Stimulated activated CD8-positive, alpha-beta memory T cell treated with anti-CD3 and anti-CD28 coated beads, Interleukin-2, amount 100 ng/mL, for 1 hour (primary cell): ENCODE data around the gene GRN.

Experiments used
- DNase-seq, 2 donors: peaks; one replicate each; pipeline ENCODE4 v3.0.0-alpha.2; 2020; ENCODE audit warnings: low read depth in 2 of 2

The GRN gene

GRCh38 chr17:44344939-44345453, at the start of gene GRN:
Gene GRN (plus strand): TSS chr17:44345302. CDS start chr17:44349165, 3,863 bp downstream.
- DNase-seq = peak; percentile 65 to 74

- DNase-seq = no peak
Measured at GRCh38 chr17:44297975-44298374, 47.1 kb upstream of the GRN start.

GRCh38 chr17:44304651-44305050, 40.5 kb upstream of the GRN start:
- no peak for DNase-seq

GRCh38 chr17:44307387-44308186, 37.5 kb upstream of the GRN start:
- no peak for DNase-seq

- peak; percentile 67 to 79 for DNase-seq
Measured at GRCh38 chr17:44308320-44308818, 36.7 kb upstream of the GRN start, which contains the start of gene RUNDC3A. Gene RUNDC3A (plus strand): TSS chr17:44308601. CDS start chr17:44308833, 232 bp downstream.

GRCh38 chr17:44308865-44309264, 36.2 kb upstream of the GRN start:
- no peak for DNase-seq

- DNase-seq = no peak
Measured at GRCh38 chr17:44309472-44309871, 35.6 kb upstream of the GRN start.

GRCh38 chr17:44310188-44310587, 34.9 kb upstream of the GRN start:
- DNase-seq = no peak

GRCh38 chr17:44310609-44311376, 34.3 kb upstream of the GRN start:
- DNase-seq = no peak

GRCh38 chr17:44311562-44312181, 33.4 kb upstream of the GRN start:
- DNase-seq = no peak

GRCh38 chr17:44312396-44313104, 32.6 kb upstream of the GRN start:
- DNase-seq = no peak

GRCh38 chr17:44314031-44314430, 31.1 kb upstream of the GRN start:
- no peak for DNase-seq

GRCh38 chr17:44314524-44314868, 30.6 kb upstream of the GRN start:
- no peak for DNase-seq

- no peak for DNase-seq
Measured at GRCh38 chr17:44314869-44315661, 30.0 kb upstream of the GRN start.

GRCh38 chr17:44315760-44316731, 29.1 kb upstream of the GRN start:
- no peak for DNase-seq

- DNase-seq = no peak
Measured at GRCh38 chr17:44317545-44317944, 27.6 kb upstream of the GRN start.

- DNase-seq = no peak
Measured at GRCh38 chr17:44318077-44318892, 26.8 kb upstream of the GRN start.

GRCh38 chr17:44320066-44320465, 25.0 kb upstream of the GRN start:
- no peak for DNase-seq
